Measurements from ENCODE around the gene MAGI1.
"Not testable (repeated sequence)": the region's sequence is repeated elsewhere in the genome, so short reads cannot be mapped to it uniquely, and the experiment has no call there.

The MAGI1 gene

DNA sequence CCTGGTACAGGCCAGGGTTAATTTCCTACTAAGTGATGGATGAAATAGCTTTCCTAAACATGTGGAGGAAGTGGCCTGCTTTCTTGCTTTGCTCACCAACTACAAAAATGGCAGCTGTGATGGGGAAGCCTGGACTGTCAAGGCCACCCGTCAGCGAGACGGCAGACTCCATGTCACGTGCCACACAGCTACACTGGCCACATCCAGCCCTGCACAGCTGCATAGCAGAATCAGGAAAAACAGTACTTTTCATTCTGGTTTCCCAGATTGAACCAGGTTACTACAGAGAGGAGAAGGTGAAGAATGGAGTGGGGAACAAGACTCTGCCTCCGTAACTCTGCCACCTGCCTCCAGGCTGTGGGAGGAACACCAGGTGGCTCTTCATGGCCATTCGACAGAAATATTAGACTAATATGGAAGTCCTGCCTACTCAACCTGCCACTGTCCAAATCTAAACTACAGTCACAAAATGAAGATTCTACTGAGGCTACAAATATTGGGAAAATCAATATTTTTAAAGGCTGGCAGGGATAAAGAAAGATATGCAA, 174.3 kb downstream of the MAGI1 start:
- DNase-seq: no peak

- no peak for DNase-seq
Observed at GRCh38 chr3:65861718-65862117, 177.0 kb downstream of the MAGI1 start.

- DNase-seq: not testable (repeated sequence)
Observed at GRCh38 chr3:65859612-65860011, 179.1 kb downstream of the MAGI1 start.

DNA sequence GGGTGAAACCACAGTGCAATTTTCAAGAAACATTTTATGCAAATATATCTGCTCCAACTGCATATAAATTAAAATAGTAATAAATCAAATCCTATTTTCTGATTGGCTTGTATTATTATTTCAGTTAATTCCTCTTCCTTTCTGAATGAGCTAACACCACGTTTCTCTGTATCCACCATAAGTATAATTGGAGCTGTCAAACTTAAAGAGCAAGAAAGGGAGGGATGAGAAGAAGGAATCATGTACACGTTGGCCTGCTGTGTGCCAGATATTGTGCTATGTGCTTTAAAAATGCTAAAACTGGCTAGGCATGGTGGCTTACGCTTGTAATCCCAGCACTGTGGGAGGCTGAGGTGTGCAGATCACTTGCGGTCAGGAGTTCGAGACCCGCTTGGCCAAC, 180.0 kb downstream of the MAGI1 start:
- no peak for DNase-seq

DNA sequence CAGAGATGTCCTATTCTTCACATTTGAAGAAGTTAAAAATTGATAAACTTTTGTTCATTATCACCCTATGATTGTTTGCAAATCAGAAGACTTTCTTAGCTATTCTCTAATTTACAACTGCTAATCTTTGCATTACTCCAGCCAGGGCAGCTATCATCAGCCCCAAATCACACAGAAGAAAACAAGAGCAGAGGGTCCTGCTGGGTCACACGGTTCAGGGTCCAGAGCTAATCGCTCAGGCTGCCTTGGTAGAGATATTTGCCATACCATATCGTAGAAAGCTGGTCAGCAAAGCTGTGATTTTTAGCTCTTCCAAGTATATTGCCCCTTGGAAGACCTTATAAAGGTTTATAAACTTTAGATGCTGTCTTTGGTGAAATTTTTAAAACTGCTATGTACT, 181.4 kb downstream of the MAGI1 start:
- DNase-seq: no peak

DNA sequence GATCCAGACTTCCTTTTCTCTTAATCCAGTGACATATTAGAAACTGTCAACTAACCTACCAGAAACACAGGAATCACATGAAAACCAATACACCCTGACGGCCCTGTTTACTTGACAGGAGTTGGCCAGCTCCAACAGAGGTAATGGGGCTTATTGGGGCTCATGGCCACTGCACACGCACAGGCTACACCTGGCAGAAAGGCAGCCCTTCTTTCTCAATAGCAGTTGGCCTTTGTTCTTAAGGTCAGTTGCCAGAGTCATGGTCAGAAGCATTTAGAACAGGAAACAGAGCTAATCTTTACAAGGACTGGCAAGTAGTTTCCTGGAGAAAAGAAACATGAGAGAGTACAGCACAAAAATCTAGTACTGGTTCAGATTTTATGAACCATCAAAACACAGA, 181.8 kb downstream of the MAGI1 start:
- DNase-seq: no peak

- DNase-seq: no peak
Observed at GRCh38 chr3:65855370-65856100, 183.2 kb downstream of the MAGI1 start.

DNA sequence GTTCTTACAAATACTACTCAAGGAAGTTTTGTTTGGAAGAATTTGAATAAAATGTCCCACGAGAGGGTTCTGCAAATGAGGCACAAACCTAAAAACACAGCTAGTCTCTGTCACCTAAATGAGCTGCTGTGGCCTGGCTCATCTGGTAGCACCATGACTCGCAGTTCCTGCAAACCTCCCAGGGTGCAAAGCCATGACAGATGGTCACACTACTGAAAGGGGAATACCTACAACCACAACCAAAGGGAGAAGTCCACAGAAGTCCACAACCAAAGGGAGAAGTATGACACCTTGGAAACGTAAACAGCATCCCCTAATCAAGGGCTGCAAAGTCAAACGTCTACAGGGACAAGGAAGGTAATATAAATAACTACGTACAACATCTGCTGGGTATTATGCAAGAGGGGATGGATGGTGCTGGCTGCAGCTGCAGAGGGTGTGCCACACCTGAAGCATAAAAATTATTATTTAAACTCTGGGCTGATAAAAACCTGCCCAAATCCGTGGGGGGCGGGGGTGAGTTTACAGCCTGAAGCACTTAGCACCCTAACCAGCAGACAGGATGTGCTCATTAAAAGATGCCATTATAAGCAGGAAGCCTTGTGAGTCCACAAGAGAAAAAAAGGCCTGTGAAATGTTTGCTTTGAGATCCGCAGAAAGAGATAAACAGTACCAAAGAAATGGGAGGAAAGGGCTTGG, 184.0 kb downstream of the MAGI1 start:
- DNase-seq: peak; percentile 50

GRCh38 chr3:65851827-65852226, 186.9 kb downstream of the MAGI1 start:
- DNase-seq: no peak

DNA sequence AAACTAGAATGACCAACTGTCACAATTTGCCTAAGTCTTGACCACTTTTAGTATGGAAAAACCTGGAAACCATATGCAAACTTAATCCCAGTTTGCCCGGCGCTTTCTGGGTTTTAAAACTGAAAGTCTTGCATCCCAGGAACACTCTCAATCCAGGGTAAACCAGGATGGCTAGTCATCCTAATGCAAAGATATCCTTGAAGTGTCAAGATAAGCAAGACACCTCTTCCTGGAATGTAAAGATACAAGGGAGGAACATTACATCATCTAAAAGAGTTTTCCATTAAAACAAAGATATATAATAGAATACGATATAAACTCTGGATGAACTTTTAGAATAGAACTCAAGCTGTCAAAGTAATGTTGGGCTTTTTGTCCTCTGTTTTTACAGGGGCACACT, 188.5 kb downstream of the MAGI1 start:
- DNase-seq: no peak

GRCh38 chr3:65848024-65848423, 190.7 kb downstream of the MAGI1 start:
- DNase-seq: no peak

DNA sequence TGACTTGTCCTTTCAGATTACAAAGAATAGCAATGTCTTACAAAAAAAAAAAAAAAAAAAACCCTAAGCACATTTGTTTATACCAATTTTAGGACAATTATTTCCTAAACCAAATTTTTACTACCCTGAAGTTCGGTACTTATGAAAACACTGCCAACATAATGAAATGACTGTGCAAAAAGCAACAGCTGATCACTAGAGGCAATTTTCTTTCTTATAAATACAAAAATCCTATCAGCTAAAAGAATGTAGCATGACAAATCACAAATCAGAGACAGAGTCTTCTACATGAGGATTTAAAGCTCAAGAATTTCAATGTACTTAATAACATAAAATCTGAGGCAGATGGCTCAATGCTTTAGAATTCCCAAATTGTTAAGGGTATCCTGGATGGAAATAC, 191.8 kb downstream of the MAGI1 start:
- no peak for DNase-seq

DNA sequence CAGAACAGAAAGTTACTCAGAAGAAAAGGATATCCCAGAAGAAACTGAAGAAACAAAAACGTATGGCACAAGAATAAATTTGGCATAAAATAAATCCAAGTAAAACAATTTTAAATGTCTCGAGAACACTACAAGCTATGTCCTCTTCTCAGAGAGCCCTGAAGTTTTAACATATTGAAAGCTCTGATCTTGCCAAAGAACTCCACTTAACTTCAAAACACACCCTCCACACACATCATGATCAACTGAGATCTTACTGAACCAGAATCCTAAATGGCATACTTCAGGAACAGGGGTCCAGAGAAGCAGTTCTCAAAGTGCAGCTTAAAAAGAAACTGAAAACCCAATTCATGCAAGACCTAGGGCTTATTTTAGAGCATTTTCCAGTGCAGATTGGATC, 194.3 kb downstream of the MAGI1 start:
- DNase-seq: no peak

DNA sequence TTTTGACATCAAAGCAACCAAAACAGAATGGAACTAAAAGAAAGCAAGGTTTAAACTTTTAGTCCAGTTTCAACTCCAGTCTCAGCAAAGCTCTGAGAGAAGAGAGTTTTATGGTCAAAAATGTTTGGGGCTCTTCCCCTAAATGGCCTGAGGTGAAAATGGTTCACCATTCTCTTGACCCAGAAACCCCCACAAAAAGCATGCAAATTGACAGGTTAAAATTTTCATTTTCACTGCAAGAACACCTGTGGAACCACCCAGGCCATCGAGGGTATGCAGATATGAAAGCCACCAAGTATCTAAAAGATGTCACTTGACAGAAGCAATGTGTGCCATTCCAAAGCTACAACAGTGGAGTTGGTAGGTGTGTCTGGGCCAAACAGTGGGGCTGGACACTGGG, 195.0 kb downstream of the MAGI1 start:
- DNase-seq: no peak

DNA sequence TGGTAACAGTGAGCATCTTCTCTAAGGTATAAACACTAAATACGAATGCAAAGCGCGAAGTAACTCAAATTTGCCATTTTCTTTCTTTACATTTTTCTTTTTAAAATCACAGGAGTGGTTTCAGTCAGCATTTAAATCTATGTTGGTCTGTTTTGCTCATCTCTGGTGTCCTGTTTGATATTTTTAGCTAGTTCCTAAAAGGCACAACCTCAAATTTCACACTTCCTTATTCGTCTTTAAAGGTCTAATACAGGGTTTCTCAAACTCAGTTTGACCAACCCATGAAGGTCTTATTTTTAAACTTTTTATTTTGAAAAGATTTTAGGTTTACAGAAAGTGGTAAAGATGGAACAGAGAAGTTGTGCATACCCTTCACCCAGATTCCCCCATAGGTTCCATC, 201.1 kb downstream of the MAGI1 start:
- no peak for DNase-seq

DNA sequence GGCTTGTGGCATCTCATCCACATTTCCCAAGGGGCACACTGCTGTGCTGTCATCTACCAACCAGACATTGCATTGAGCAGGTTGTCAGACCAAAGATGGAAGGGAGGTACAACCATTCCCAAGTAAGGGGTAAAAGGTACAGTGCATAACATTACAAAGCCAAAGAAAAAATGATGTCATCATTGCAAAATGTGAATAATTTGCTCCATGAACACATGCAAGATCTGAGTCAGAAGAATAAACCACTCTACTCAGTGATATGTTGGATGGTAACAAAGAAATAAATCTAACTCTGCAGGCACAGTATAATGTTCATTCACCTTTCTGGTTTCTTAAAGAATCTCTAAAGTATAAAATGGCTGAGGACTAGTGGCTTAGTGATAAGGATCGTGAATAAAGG, 202.7 kb downstream of the MAGI1 start:
- DNase-seq: no peak

DNA sequence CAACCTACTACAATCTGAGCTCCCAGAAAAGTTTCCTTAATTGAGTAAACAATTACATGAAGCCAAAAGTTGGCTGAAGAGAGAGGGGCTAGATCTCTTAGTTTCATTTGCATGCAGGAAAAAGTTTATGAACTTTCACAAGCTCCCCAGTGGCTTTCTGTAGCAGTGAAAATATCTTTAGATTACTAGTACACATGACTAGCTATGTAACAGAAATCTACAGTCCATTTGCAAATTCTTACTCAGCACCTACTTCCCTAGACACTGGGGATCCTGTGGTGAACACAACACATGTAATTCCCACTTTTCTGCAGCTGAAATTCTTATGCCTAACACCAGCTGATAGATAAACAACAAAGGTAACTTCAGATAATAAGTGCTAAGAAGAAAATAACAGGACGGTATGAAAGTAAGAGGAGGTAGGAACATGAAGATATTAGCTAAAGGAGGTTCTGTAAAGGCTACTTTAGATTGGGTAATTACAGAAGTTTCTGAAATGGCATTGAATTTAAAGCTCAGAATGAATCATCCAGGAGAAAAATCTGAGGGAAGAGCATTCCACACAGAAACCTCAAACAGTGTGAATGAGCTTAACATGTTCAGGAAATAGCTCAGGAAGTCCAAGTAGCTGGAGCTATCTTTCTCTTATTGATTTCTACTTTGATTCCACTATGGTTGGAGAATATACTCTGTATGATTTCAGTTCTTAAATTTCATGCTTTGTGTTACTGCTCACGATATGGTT, 204.8 kb downstream of the MAGI1 start:
- no peak for DNase-seq

GRCh38 chr3:65831733-65832425, 206.8 kb downstream of the MAGI1 start:
- no peak for DNase-seq

DNA sequence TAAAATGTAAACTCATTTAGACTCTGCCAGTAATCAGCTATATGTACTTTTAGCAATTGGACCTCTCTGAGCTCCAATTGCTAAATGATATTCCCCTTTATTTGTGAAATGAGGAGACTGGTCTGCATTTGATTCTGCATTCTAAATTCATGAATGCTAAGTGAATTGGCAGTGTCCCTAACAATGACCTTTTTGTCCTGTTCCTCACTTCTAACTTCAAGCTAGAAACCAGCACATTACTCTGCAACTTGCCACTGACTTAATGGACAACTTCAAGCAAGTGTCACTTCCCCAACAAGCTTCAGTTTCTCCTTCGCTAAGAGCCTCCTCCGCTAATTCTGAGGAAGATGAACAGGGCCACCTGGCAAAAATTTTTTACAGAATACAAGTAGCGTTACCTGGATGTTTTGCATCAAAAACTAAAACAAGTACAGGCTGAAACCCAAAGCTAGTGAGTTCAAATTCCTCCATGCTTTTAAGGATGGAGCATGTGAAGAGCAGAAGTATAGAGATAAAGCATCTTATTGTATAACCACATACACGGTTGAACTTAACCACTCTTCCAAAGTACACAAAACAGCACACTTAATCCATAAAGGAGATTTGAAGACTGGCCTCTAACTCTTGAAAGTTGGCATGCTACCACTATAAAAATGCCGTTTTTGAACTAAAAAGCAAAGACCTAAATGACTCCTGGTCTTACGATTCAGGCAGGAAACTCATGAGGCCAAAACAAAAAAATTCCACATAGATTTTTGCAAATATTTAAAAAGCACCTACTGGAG, 207.6 kb downstream of the MAGI1 start:
- no peak for DNase-seq

- no peak for DNase-seq
Observed at GRCh38 chr3:65829228-65829627, 209.5 kb downstream of the MAGI1 start.

- no peak for DNase-seq
Observed at GRCh38 chr3:65828706-65829105, 210.0 kb downstream of the MAGI1 start.

- no peak for DNase-seq
Observed at GRCh38 chr3:65827076-65827475, 211.6 kb downstream of the MAGI1 start.
